ENCODE results near the gene PHYKPL. TPM values are rescaled to one million over a fixed set of nuclear protein-coding genes. Genes with fewer than 3 reads are reported as not detected.

Gene PHYKPL
- total and polyA plus RNA-seq, 2 of the 13 experiments (the other 11 are each of a cell fraction or from before 2014, with no cell fraction given), result 18.0 to 78.6 TPM

DNA sequence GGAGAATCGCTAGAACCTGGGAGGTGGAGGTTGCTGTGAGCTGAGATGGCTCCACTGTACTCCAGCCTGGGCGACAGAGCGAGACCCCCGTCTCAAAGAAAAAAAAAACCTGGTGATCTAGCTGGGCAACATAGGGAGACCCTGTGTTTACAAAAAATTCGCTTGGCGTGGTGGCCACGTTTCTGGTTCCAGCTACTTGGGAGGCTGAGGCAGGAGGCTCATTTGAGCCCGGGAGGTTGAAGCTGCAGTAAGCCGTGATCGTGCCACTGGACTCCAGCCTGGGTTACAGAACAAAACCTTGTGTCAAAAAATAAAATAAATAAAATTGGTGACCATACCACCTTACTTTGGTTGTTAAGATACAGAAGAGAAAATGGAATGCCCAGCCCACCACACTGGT lies 30.1 kb downstream of the PHYKPL start:
- Histone ChIP-seq H3K79me2 (ENCODE audit: insufficient read depth, low read length) (peaks cover 30% of the 10 kb centered on the region), H3K27me3 (ENCODE audit: control insufficient read depth in 1 of 2, insufficient read depth in 2 of 2, low read length in 2 of 2) (peaks cover 0 to 7% of the 10 kb centered on the region in 2 experiments; a peak in 1 of 5 replicates), H3K27ac (ENCODE audit: extremely low read length, insufficient read depth, low read length) (no peak overlapping the region), H3K4me3 (replicated peaks in 1 of 3; ENCODE audit: insufficient read depth in 1 of 3, low read depth in 2 of 3, low read length in 3 of 3) (no peak overlapping the region), H3K9ac (ENCODE audit: insufficient read depth, low read depth, low read length) (no peak overlapping the region), H3K36me3 (replicated peaks in 1 of 2; ENCODE audit: control insufficient read depth in 1 of 2, insufficient read depth in 2 of 2, low read length in 2 of 2) (peaks cover 2 to 16% of the 10 kb centered on the region in 2 experiments; a peak in 4 of 5 replicates), H3K4me2 (ENCODE audit: low read depth, low read length) (no peak overlapping the region), H4K20me1 (ENCODE audit: insufficient read depth, low read length) (peaks cover 24% of the 10 kb centered on the region), H3K9me3 (ENCODE audit: low read length) (no peaks in the 10 kb centered on the region), H2AFZ (ENCODE audit: low read length) (no peak overlapping the region), H3K4me1 (ENCODE audit: insufficient read depth, low read length) (peaks cover 33% of the 10 kb centered on the region)
- DNase-seq (ENCODE audit: low spot score) (no peak), FAIRE-seq (no peak), ATAC-seq (no peak)
- no peak for TF ChIP-seq ZNF614 (CRISPR knock-in tag; IDR thresholded peaks at IDR 0.05; ENCODE audit: borderline replicate concordance)
- no peak for TF ChIP-seq ZBTB20 (CRISPR knock-in tag; IDR thresholded peaks at IDR 0.05; ENCODE audit: borderline replicate concordance, low read depth)
- no peak for TF ChIP-seq FOXA3 (CRISPR knock-in tag; IDR thresholded peaks at IDR 0.05)
- no peak for TF ChIP-seq HNF1A (IDR thresholded peaks at IDR 0.05; ENCODE audit: low read depth)
- TF ChIP-seq HNF1A (CRISPR knock-in tag; IDR thresholded peaks at IDR 0.05; ENCODE audit: borderline replicate concordance), result no peak
- no peak for TF ChIP-seq U2AF1 (optimal IDR thresholded peaks at IDR 0.05; ENCODE audit: low read depth, low read length)
- no peak for TF ChIP-seq ZNF337 (CRISPR knock-in tag; IDR thresholded peaks at IDR 0.05; ENCODE audit: borderline replicate concordance, low read depth)
- TF ChIP-seq MAFF (IDR thresholded peaks at IDR 0.05; ENCODE audit: low read depth, low read length), result no peak
- no peak for TF ChIP-seq ZFP90 (CRISPR knock-in tag; IDR thresholded peaks at IDR 0.05; ENCODE audit: borderline replicate concordance)
- TF ChIP-seq ZFP62 (CRISPR knock-in tag; IDR thresholded peaks at IDR 0.05), result no peak
- no peak for TF ChIP-seq ZNF512B (CRISPR knock-in tag; IDR thresholded peaks at IDR 0.05; ENCODE audit: borderline replicate concordance)
- no peak for TF ChIP-seq HOXA5 (CRISPR knock-in tag; IDR thresholded peaks at IDR 0.05)
- 89% methylated on average over 10 of the region's 10 CpGs for WGBS (ENCODE audit: low lambda C conversion rate)
- CTCF ChIA-PET (ENCODE audit: low intra/inter-chr PET ratio, low total read pairs), result no interaction called here
- intact Hi-C loops (cut with micrococcal nuclease; ENCODE audit: unreplicated experiment), result no loop called here
- BruUV-seq (replicated peaks), result no TSS peak
- POLR2A ChIA-PET, result no interaction called here
- in situ Hi-C loops (cut with HindIII; ENCODE audit: extremely low pct_ligation_motif_present, low pct_unique_long_range_greater_than_20kb), result no loop called here
